GM19468 (cell line): ENCODE measurements around the gene ADGRG2.
"Not testable (repeated sequence)": the region's sequence is repeated elsewhere in the genome, so short reads cannot be mapped to it uniquely, and the experiment has no call there.

Experiments
- ATAC-seq: cut with Tn5 transposase; IDR thresholded peaks from one replicate; pipeline ENCODE4 v1.9.1; 2021; ENCODE audit warnings: mild to moderate bottlenecking, moderate library complexity, moderate number of reproducible peaks; ENCODE audit not compliant: unreplicated experiment; ENCODE audit errors: extremely low read depth

ADGRG2 gene

DNA sequence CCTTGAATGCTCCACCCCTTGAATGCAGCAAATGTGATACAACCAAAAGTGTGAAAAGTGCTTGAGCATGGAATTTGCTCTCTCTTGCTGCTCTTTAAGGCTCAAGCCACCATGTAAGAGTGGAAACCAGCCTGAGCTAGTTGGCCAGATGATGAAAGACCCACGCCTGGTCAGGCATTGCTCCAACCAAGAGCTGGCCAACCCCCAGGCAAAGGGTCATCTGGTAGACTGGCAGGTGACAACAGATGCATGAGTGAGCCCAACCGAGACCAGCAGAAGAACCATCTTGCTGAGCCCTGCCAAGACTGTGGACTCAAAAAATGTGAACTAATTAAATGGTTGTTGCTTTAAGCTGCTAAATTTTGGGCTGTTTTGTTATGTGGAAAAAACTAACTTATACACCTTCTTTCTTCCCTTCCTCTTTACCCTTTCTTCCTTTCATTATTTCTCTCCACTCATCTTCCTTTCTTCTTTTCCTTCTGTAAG, 32.7 kb downstream of the ADGRG2 start:
- ATAC-seq = no peak

DNA sequence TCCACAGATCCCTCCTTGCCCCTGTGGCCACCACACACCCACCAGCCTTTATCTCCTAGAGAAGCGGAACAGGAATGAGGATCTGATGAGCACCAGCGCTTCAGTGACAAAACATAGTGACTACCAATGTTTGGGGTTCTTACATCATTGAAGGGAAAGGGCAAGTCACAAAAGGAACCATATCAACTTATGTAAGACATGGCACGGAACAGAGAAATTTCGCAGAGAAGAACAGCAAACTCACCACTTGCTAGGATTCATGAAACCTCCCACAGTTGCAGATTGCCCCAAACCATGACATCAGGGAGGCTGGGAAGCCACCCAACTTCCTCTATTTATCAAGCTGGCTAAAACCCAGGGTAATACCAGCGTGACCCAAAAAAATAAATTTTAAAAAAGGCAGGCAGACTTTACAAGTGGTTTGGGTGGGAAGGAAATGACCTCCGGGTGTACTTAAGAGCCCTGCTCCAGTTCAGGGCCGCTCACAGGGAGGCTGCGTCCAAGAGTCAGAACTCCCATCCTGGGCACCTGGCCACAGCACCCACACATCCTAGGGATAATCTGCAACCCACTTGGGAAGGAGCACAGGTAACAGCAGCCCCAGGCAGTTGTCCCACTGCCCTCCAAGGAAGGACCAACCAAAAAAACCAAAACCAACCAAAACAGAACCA, 36.0 kb downstream of the ADGRG2 start:
- ATAC-seq = no peak

DNA sequence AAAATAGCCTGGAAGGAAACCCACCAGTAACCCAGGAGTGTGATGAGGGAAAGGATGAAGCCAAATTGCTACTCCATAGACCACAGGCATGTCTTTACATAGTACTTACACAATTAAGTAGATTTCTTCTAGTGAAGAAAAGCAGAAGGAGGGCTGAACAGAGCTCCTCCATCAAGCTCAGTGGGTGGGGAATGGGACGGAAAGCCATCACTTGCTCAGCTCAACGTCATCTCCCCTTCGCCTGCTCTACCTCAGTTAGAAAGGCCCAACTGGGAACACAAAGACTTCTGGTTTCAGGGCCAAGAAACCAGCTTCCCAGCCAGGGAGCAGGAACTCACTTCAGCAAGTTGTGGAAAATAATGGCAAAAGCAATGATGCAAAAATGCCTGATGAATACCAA, 36.6 kb downstream of the ADGRG2 start:
- ATAC-seq = no peak

DNA sequence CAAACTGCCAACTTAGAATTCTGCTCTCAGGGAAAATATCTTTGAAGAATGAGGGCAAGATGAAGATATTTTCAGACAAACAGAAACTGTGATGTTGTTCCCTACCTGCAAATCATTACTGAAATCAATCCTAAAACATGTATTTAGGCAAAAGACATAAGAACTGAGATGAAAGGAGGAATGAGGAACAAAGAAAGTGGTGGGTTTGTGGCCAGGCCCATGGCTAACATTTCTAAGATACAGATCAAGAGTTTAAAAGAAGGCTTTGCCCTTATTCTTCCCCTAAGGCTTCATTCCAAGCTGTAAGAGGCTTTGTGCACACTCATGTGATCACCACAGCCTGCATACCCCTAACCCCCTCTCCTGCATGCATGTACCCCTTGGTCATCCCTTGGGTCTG, 46.5 kb downstream of the ADGRG2 start:
- ATAC-seq = no peak

DNA sequence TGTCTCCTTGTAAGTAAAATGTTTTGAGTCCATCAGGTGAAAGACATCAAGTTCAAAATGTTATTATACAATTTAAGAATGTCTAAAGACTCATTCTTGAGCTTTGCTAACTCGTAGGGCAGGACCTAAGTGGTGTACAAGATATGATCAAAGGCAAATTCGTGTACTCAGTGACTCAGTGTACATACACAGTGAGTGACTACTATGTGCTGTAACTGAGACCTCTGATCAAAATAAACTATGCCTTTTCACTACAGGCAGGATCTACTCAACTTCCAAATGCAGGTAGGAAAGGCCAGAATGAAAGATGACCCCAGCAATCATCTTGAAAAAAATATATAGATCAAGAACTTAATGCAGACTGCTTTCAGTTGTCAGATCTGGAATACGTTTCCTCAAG, 49.9 kb downstream of the ADGRG2 start:
- ATAC-seq = no peak

DNA sequence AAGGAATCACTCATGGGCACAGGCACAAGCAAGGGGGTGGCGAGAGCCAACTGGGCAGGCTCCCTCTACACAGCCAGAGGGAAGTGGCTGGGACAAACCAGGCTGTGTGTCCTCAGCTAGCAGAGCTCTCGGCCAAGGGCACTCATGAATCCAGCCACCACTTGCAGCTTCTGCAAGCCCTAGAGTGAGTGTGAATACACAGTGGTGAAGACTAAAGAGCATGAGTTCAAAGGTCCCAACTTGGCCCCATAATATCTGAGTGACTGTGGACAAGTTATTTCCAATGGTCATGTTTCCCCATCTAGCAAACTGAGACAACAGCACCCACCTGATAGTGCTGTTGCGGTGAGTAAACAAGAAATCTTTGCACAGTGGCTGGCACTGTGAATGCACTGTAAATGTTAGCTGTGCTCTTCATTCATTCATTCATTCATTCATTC, 51.7 kb downstream of the ADGRG2 start:
- ATAC-seq = no peak

DNA sequence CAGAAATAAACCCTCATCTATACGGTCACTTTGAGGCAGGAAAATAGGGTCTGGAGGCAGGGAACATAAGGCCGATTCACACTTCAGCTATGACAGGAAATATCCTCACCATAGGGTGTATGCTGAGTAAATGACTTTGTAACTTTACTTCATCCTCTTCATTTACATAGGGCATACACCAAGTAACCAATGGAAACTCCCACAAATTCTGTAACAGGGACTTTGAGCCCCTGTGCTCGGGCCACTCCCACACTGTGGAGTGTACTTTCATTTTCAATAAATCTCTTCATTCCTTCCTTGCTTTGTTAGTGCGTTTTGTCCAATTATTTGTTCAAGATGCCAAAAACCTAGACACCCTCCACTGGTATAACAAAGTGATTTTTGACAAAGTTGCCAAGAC, 55.3 kb downstream of the ADGRG2 start:
- not testable (repeated sequence) for ATAC-seq

DNA sequence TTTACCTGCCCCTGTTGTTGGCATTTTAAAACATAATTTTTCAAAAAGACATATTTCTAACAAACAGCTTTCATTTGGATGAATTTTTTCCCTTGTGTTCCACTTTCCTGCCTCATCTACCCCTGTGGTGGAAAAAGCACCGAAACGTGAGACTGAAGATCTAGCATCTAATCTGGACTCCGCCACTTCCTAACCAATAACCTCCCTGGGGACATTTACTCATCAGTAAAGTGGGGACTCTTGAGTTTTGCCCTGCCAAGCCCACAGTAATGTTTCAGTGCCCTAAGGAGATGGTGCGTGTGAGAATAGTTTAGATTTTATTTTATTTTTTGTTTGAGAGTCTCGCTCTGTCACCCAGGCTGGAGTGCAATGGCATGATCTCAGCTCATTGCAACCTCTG, 56.7 kb downstream of the ADGRG2 start:
- no peak for ATAC-seq

DNA sequence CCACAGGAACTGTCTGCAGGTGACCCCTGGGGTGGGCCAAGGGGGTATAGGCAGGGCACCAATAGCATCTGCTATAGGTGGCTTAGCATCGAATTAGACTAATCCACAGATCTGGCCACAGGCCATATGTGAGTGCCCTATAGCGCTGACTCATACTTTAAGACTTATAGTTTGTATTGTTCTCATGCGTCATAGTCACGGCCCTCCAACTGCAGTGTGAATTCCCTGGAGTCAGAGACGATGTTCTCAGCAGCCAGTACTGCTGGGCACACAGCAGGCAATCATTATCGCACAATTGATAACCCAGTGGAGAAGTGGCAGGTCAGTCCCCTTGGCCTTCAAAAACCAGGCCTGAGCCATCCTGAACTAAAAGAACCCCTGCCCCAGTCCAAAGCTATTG, 58.1 kb downstream of the ADGRG2 start:
- ATAC-seq = no peak

DNA sequence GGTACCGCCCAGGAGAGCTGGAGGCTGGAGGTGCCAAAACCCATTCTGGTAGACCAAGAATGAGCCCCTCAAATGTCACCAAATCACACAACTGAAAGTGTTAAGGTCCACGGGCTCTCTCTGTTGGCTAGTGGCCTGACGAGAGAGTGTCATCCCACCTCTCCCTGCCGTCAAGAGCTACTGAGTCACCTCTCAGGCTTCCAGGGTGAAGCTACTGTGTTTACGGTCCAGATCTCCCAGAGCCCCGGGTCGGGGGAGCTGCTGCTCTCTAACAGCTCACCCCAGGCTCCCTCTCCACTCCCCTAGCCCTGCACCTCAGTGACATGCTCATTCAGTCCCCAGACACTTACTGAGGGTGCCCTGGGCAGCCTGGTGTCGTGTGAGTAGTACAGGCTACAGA, 59.2 kb downstream of the ADGRG2 start:
- no peak for ATAC-seq

DNA sequence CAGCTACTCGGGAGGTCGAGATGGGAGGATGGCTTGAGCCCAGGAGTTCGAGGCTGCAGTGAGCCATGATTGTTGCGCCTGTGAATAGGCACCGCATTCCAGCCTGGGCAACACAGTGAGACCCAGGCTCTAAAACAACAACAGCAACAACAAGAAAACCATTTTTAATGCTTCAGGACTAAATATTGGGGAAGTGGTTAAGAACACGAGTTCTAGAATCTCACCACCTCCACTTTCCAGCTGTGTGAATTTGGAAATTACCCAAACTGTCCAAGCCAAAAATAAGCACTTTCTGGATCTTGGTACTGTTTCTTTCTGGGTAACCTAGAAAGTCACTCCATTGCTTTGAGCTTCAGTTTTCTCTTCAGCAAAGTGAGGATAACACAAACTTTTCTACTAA, 63.2 kb downstream of the ADGRG2 start:
- no peak for ATAC-seq

DNA sequence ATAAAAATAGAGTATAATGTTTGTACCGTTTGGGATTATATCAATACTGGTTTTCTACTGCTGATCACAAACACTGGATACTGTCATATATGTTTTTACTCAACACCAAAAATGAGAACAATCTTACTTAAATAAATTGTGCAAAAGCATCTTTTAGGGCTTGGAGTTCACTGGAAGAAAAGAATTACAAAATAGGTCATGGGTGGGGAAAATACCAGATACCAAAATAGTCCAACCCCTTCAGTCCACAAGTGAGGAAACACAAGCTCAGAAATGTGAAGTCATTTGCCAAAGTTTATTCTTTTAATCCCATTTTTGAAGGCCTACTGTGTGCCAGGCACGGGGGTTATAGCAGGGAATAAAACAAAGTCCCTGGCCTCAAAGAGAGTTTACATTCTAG, 64.4 kb downstream of the ADGRG2 start:
- ATAC-seq = no peak

DNA sequence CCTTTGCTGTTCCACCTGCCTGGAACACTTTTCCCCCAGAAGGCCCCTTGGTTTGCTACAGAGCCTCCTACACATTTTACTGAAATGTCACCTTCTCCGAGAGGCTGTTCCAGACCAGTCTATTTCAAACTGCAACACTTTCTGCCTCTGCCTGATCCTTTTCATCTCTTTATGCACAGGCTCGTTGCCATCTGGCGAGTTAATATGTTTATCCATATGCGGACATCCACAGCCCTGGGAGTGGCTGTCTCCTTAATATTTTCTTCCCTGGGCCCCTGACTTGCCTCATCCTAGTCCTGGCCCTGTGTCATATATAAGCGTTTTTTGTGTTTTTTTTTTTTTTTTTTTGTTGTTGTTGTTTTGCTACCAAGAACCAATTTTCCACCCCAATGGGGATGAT, 73.2 kb downstream of the ADGRG2 start:
- ATAC-seq = no peak

DNA sequence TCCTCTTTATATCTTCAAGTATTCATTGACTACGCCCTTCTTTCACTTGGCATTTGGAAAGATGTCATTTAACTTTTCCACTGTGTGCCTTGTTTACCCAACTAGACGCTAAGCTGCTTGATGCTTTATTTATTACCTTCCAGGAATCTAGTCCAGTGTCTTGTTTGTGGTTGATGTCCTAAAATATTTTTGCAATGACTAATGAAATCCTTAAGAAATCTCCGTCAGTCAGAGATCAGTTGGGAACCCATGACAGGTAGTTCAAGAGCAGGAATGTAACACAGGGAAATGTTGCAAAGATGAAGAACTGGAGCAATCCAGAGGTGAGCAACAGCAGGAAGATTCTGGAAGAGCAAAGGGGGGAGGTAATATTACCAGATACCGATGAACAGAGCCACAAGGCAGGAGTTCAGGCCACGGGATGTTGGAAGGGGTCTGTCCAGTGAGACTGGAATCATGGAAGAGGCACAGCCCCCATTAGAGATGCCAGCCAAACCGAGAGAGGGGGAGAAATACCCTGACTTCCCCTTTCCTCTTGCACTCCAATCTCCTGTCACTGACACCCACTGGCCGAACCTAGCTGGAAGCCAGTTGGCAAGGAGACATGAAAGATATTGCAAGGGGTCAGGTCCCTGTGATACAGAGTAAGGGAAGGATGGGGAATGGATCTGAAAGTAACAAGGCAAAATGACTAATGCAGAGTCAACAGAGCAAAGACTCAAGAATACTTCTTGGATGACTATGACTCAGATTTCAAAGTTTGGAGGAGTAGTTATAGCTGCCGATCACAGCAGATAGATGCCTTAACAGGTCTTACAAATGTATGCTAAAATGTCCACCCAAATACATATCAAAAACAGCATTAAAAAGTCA, 75.7 kb downstream of the ADGRG2 start:
- no peak for ATAC-seq

DNA sequence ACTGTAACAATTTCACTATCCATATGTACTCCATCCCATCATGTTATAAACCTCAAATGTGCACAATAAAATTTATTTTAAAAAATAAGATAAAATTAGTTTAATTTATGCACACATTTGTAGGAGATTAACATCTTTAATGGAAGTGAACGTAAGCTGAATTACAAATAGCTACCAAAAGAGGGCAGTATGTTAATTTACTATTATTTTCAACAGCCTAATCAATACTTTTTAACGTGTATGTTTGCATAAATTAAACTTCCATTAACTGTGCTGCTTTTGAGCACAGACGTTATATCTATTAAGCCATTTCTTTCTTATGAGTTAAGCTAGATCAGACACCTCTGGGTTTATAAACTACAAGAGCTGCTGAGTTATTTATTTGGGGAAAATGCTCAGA, 81.9 kb downstream of the ADGRG2 start:
- no peak for ATAC-seq

DNA sequence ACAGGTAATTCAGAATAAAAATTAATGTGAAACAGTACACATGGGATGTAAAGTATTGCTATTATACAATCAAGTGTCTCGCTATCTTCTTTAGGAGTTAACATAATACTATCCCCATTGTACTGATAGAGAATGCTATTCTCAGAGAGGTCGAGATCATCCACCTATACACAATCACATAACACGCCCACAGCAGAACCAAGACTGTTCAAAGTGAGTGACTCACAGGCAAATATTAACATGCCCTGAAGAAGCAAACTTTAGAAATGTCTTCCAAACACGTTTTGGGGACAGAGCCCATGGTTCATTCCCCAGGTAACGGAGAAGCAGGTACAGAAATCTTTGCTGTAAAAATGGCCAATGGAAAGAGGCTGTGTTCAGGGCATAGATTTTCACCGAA, 88.2 kb downstream of the ADGRG2 start:
- ATAC-seq = no peak

DNA sequence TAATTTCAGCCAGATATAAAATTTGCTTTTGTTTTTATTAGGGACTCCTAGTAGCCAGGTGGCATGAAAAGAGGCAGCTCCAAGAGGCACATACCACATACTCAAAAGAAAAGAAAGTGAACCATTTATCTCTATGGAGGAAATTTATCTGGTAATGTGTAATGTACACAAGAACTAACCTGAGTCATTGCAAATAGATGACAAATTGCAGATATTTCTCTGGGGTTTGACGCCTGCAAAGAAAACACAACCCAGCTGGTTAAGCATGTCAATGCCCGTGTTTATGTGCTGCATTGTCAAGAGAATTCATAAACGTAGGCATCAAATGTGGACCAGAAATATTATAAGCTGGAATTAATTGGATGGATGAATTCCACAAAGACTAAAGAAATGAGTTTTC, 91.5 kb downstream of the ADGRG2 start:
- no peak for ATAC-seq

DNA sequence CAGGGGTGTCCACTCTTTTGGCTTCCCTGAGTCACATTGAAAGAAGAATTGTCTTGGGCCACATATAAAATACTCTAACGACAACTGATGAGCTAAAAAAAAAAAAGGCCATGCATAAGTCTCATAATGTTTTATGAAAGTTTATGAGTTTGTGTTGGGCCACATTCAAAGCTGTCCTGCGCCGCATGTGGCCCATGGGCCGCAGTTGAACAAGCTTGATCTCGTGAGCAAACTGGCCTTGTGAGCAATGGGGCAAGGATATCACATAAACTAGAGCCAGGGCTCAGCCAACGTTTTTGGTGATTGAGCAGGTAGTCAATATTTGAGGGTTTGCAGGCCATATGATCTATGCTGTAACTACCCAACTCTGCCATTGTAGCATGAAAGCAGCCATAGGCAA, 93.7 kb downstream of the ADGRG2 start:
- ATAC-seq = no peak

DNA sequence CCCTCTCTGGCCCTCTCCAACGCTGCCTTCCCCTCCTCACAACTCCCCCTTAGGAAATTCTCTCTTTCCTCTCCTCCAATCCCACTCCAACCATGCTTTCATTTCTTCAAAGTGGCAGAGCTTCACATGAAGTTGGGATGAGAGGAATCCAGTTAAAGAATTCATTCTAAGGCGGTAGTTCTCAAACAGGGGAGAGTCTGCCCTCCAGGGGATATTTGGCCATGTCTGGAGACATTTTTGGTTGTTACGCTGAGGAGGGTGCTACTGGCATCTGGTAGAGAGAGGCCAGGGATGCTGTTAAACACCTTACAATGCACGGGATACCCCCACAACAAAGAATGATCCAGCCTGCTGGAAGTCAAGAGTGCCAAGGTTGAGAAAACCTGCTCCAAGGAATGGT, 97.9 kb downstream of the ADGRG2 start:
- ATAC-seq = no peak

DNA sequence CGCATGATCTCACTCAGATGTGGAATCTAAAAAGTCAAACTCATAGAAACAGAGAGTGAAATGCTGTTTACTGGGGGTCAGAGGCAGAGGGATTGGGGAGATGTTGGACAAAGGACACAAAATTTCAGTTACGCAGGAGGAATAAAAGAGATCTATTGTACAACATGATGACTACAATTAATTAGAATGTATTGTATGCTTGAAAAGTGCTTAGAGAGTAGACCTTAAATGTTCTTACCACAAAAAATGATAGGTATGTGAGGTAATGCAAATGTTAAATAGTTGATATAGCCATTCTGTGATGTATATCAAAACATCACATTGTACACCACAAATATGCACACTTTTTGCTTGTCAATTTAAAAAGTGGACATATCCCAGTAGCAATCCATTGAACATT, 102.3 kb downstream of the ADGRG2 start:
- ATAC-seq = no peak

DNA sequence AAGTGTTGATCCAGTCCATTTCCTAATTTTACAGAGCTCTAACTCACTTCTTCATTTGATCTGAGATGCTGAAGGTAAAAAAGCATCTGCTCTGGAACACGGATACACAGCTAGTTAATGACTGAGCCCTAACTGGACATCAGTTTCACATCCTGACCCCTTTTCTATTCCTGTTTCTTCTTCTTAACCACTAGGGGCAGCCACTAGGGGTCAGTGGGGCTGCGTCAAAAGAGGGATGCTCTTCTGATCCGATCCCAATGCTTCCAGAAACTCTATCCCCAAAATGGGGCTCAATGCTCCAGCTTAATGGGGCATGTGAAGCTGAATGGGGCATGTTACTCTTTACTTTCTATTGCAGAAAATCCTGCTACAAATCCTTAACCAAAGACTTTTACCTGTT, 105.0 kb downstream of the ADGRG2 start:
- ATAC-seq = no peak

DNA sequence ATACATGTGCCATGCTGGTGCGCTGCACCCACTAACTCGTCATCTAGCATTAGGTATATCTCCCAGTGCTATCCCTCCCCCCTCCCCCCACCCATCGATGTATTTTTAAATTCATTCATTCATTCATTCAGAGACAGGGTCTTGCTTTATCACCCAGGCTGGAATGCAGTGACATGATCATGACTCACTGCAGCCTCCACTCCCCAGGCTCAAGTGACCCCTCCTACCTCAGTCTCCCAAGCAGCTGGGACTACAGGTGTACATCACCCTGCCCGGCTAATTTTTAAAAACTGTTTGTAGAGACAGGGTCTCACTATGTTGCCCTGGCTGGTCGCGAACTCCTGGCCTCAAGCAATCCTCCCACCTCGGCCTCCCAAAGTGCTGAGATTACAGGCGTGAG, 105.7 kb downstream of the ADGRG2 start:
- not testable (repeated sequence) for ATAC-seq
